ENCODE results near the gene SESN1. TPM values are rescaled to one million over a fixed set of nuclear protein-coding genes. Genes with fewer than 3 reads are reported as not detected.

SESN1 gene
- total RNA-seq, 1 experiment from 2014 or later: 17.5 TPM

DNA sequence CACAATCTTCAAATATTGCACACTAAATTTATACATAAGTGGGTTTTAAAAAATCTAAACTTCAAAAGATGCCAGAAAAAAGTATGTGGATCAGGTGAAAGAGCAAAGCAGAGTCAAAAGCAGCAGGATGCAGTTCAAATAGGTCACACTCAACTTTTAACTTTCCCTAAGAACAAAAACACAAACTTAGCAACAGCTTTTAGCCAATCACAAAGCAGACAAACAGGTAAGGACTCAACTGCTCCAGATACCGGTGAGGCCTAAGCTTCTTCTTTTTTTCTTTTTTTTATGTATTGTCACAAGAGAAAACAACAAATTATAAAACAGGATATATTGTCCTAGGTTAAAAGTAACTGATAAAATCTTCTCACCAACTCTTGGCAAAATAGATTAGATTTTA, 74.7 kb downstream of the SESN1 start:
- Mint-ChIP-seq H3K27ac (no peak overlapping the region), H3K36me3 (ENCODE audit: insufficient read depth in 1 of 3, low read depth in 3 of 3) (no peaks in the 10 kb centered on the region), H3K4me3 (no peak overlapping the region), H3K27me3 (ENCODE audit: low read depth) (no peaks in the 10 kb centered on the region), H3K4me1 (peaks cover 6 to 10% of the 10 kb centered on the region in 2 experiments), H3K9me3 (no peaks in the 10 kb centered on the region)
- Histone ChIP-seq H3K56ac (ENCODE audit: insufficient read length, low read depth, low read length) (no peak overlapping the region), H3K27me3 (ENCODE audit: insufficient read depth, low read length) (no peaks in the 10 kb centered on the region), H2AFZ (ENCODE audit: low read length) (no peak overlapping the region), H3K18ac (ENCODE audit: insufficient read length, low read depth, low read length) (no peak overlapping the region), H3K14ac (ENCODE audit: insufficient read depth, low read length) (no peak overlapping the region), H2BK15ac (ENCODE audit: low read depth, low read length) (no peak overlapping the region), H4K91ac (ENCODE audit: insufficient read length, low read depth, low read length) (no peak overlapping the region), H3K4me2 (ENCODE audit: insufficient read depth, insufficient read length, low read length) (no peak overlapping the region), H2BK120ac (ENCODE audit: low read depth, low read length, poor library complexity, severe bottlenecking) (no peak overlapping the region), H3K4ac (ENCODE audit: low read depth, low read length) (no peak overlapping the region), H3K9ac (ENCODE audit: extremely low read depth, insufficient read length, low read length) (no peak overlapping the region), H4K8ac (replicated peaks; ENCODE audit: insufficient read length, low read depth, low read length) (no peak overlapping the region), H3K79me1 (ENCODE audit: insufficient read depth, low read depth, low read length, poor library complexity, severe bottlenecking) (no peaks in the 10 kb centered on the region), H2AK5ac (ENCODE audit: insufficient read length, low read length) (no peak overlapping the region), H3K23ac (ENCODE audit: insufficient read length, low read depth, low read length) (no peak overlapping the region), H3K4me1 (ENCODE audit: insufficient read depth, low read length) (no peaks in the 10 kb centered on the region), H4K20me1 (ENCODE audit: control insufficient read depth, insufficient read depth, insufficient read length) (no peaks in the 10 kb centered on the region), H2BK5ac (ENCODE audit: insufficient read length, low read length) (no peak overlapping the region), H2BK12ac (ENCODE audit: insufficient read length, low read depth, low read length) (no peak overlapping the region), H3K79me2 (ENCODE audit: insufficient read depth, low read length) (no peaks in the 10 kb centered on the region), H3K27ac (ENCODE audit: insufficient read length, low read depth, low read length) (no peak overlapping the region), H3K23me2 (ENCODE audit: insufficient read length, low read depth, low read length, poor library complexity, severe bottlenecking) (no peaks in the 10 kb centered on the region), H3K9me3 (ENCODE audit: control insufficient read depth, low read depth, low read length) (no peaks in the 10 kb centered on the region), H3T11ph (ENCODE audit: low read length) (no peak overlapping the region), H2BK20ac (ENCODE audit: low read depth, low read length, poor library complexity, severe bottlenecking) (no peak overlapping the region), H4K5ac (ENCODE audit: insufficient read length, low read depth, low read length) (no peak overlapping the region)
- no peak for DNase-seq
- WGBS (ENCODE audit: extremely low coverage, insufficient read length, low lambda C conversion rate): no CpG with 5 or more reads among the region's 1 CpG
- TF ChIP-seq, protein P1, sequence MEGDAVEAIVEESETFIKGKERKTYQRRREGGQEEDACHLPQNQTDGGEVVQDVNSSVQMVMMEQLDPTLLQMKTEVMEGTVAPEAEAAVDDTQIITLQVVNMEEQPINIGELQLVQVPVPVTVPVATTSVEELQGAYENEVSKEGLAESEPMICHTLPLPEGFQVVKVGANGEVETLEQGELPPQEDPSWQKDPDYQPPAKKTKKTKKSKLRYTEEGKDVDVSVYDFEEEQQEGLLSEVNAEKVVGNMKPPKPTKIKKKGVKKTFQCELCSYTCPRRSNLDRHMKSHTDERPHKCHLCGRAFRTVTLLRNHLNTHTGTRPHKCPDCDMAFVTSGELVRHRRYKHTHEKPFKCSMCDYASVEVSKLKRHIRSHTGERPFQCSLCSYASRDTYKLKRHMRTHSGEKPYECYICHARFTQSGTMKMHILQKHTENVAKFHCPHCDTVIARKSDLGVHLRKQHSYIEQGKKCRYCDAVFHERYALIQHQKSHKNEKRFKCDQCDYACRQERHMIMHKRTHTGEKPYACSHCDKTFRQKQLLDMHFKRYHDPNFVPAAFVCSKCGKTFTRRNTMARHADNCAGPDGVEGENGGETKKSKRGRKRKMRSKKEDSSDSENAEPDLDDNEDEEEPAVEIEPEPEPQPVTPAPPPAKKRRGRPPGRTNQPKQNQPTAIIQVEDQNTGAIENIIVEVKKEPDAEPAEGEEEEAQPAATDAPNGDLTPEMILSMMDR (conservative IDR thresholded peaks at IDR 0.05): no peak

All from H9 (cell line).